SK-N-SH (cell line): ENCODE measurements around the gene ELANE. TPM values are rescaled to one million over a fixed set of nuclear protein-coding genes. Genes with fewer than 3 reads are reported as not detected.

Source experiments
- CTCF ChIA-PET: fragments of 300-600, 350-600 bp; formaldehyde crosslinking; extraction: SDS; loops from one replicate; lab custom pipeline; 2021; lab: Yijun Ruan, JAX
- POLR2A ChIA-PET: fragments of 350-600 bp; sonication (Branson Sonifier 250); formaldehyde crosslinking; extraction: SDS; loops from one replicate; lab custom pipeline; 2020; ENCODE audit warnings: antibody characterized with exemption, inconsistent platforms; lab: Yijun Ruan, JAX
- DNase-seq: peaks from one replicate; pipeline ENCODE4 v3.0.0; 2012
- H2AFZ ChIP-seq: fragments of 200-600 bp; sonication (generic); 2 replicates; pipeline ENCODE4 v1.8.1; 2016; ENCODE audit warnings: antibody characterized with exemption, mild to moderate bottlenecking, low read depth
- H3F3A ChIP-seq: fragments of 200-600 bp; sonication (generic); replicated peaks from 2 replicates; pipeline ENCODE3; 2016; ENCODE audit warnings: antibody characterized with exemption, mild to moderate bottlenecking; ENCODE audit not compliant: insufficient read depth
- H3K27ac ChIP-seq, 2 experiments: fragments of 200-500 bp in 1 of 2; fragments of 200-600 bp in 1 of 2; sonication (Bioruptor generic) in 1 of 2; sonication (generic), shearing (Covaris generic) in 1 of 2; 2 replicates each; pipeline versions ENCODE4 v1.5.1 to v1.6.1; 2014 to 2016; ENCODE audit warnings: low read depth in 2 of 2, inconsistent platforms in 1 of 2, low read length in 1 of 2, mild to moderate bottlenecking in 1 of 2, mixed read lengths in 1 of 2
- H3K27me3 ChIP-seq: fragments of 200-600 bp; sonication (generic), shearing (Covaris generic); 2 replicates; pipeline ENCODE4 v1.6.1; 2016; ENCODE audit warnings: mixed run types; ENCODE audit not compliant: insufficient read depth
- H3K36me3 ChIP-seq, 2 experiments: fragments of 200-500 bp in 1 of 2; fragments of 200-600 bp in 1 of 2; sonication (Bioruptor generic) in 1 of 2; sonication (generic) in 1 of 2; replicated peaks in 1 of 2; 2 replicates each; pipeline versions ENCODE3 to v1.5.1; 2014 to 2016; ENCODE audit warnings: low read length in 1 of 2, mild to moderate bottlenecking in 1 of 2; ENCODE audit not compliant: insufficient read depth in 2 of 2, control insufficient read depth in 1 of 2
- H3K4me1 ChIP-seq, 2 experiments: fragments of 200-500 bp in 1 of 2; fragments of 200-600 bp in 1 of 2; sonication (Bioruptor generic) in 1 of 2; sonication (generic), shearing (Covaris generic) in 1 of 2; 2 replicates each; pipeline versions ENCODE4 v1.5.1 to v1.6.1; 2014 to 2016; ENCODE audit warnings: low read depth in 1 of 2, low read length in 1 of 2, mixed run types in 1 of 2; ENCODE audit not compliant: insufficient read depth in 2 of 2, control insufficient read depth in 1 of 2
- H3K4me2 ChIP-seq: fragments of 200-600 bp; sonication (generic), shearing (Covaris generic); 2 replicates; pipeline ENCODE4 v1.6.1; 2017; ENCODE audit warnings: mixed run types
- H3K4me3 ChIP-seq, 2 experiments: fragments of 200-500 bp in 1 of 2; fragments of 200-600 bp in 1 of 2; sonication (Bioruptor generic) in 1 of 2; sonication (generic), shearing (Covaris generic) in 1 of 2; 2 replicates each; pipeline versions ENCODE4 v1.5.1 to v1.8.1; 2014 to 2016; ENCODE audit warnings: low read depth in 2 of 2, inconsistent platforms in 1 of 2, low read length in 1 of 2, mild to moderate bottlenecking in 1 of 2, mixed read lengths in 1 of 2, moderate library complexity in 1 of 2
- H3K79me2 ChIP-seq: fragments of 200-600 bp; sonication (generic); 2 replicates; pipeline ENCODE4 v1.8.1; 2017; ENCODE audit warnings: mild to moderate bottlenecking; ENCODE audit not compliant: insufficient read depth
- H3K9ac ChIP-seq: fragments of 200-600 bp; sonication (generic); 2 replicates; pipeline ENCODE4 v1.6.1; 2017; ENCODE audit warnings: mixed run types
- H3K9me2 ChIP-seq: fragments of 200-600 bp; sonication (generic); 2 replicates; pipeline ENCODE4 v1.6.1; 2017; ENCODE audit warnings: mixed run types
- H3K9me3 ChIP-seq: fragments of 200-600 bp; sonication (generic); 2 replicates; pipeline ENCODE4 v1.6.1; 2017; ENCODE audit warnings: mixed run types, mild to moderate bottlenecking, moderate library complexity
- H4K20me1 ChIP-seq: fragments of 200-600 bp; sonication (generic); 2 replicates; pipeline ENCODE4 v1.6.1; 2017; ENCODE audit warnings: mild to moderate bottlenecking, mixed run types; ENCODE audit not compliant: insufficient read depth
- EZH2phosphoT487 ChIP-seq: fragments of 200-600 bp; sonication (generic); IDR thresholded peaks from 2 replicates; pipeline ENCODE4 v1.6.1; 2017; ENCODE audit warnings: low read depth, mixed run types, mild to moderate bottlenecking, antibody characterized with exemption, moderate library complexity, borderline replicate concordance
- FOXJ3 ChIP-seq: sonication (generic); formaldehyde crosslinking; IDR thresholded peaks from 2 replicates; pipeline ENCODE4 v1.5.1; 2020; ENCODE audit warnings: mild to moderate bottlenecking, missing genetic modification reagents
- FOXM1 ChIP-seq: IDR thresholded peaks from 2 replicates; pipeline ENCODE4 v1.4.0; 2012; ENCODE audit warnings: low read depth, mild to moderate bottlenecking
- JUND ChIP-seq: IDR thresholded peaks from 2 replicates; pipeline ENCODE4 v1.4.0; 2012
- MEF2A ChIP-seq: IDR thresholded peaks from 2 replicates; pipeline ENCODE4 v1.4.0; 2012; ENCODE audit warnings: low read depth, borderline replicate concordance
- MXI1 ChIP-seq: IDR thresholded peaks from 2 replicates; pipeline ENCODE4 v1.6.1; 2012; ENCODE audit warnings: mild to moderate bottlenecking, low read depth, low read length, improper control_type of control experiment
- NFIC ChIP-seq: IDR thresholded peaks from 2 replicates; pipeline ENCODE4 v1.4.0; 2012; ENCODE audit warnings: borderline replicate concordance
- PBX3 ChIP-seq: IDR thresholded peaks from 2 replicates; pipeline ENCODE4; 2012
- POLR2AphosphoS5 ChIP-seq: IDR thresholded peaks from 2 replicates; pipeline ENCODE4 v1.6.1; 2012; ENCODE audit warnings: low read depth, low read length
- RCOR1 ChIP-seq: fragments of 150-350 bp; IDR thresholded peaks from 2 replicates; pipeline ENCODE4 v1.6.1; 2017; ENCODE audit warnings: antibody characterized with exemption, low read length
- REST ChIP-seq: IDR thresholded peaks from 2 replicates; pipeline ENCODE4 v1.6.1; 2012; ENCODE audit warnings: mild to moderate bottlenecking, low read depth, low read length, moderate library complexity
- RFX5 ChIP-seq: IDR thresholded peaks from 2 replicates; pipeline ENCODE4 v1.6.1; 2012; ENCODE audit warnings: mild to moderate bottlenecking, improper control_type of control experiment, low read length
- SIN3A ChIP-seq: IDR thresholded peaks from 2 replicates; pipeline ENCODE4 v1.6.1; 2012; ENCODE audit warnings: low read depth, mild to moderate bottlenecking, low read length, moderate library complexity, borderline replicate concordance
- SMC3 ChIP-seq: IDR thresholded peaks from 2 replicates; pipeline ENCODE4 v1.6.1; 2012; ENCODE audit warnings: low read depth, low read length, improper control_type of control experiment
- TAF1 ChIP-seq: IDR thresholded peaks from 2 replicates; pipeline ENCODE4 v1.6.1; 2012; ENCODE audit warnings: low read depth, mild to moderate bottlenecking, low read length, moderate library complexity, borderline replicate concordance
- TCF12 ChIP-seq: IDR thresholded peaks from 2 replicates; pipeline ENCODE4 v1.4.0; 2012
- USF2 ChIP-seq: fragments of 150-350 bp; IDR thresholded peaks from 2 replicates; pipeline ENCODE4 v1.6.1; 2017; ENCODE audit warnings: antibody characterized with exemption, low read length, low read depth, borderline replicate concordance
- YY1 ChIP-seq: IDR thresholded peaks from 2 replicates; pipeline ENCODE4 v1.4.0; 2012; ENCODE audit warnings: low read depth, mild to moderate bottlenecking
- WGBS: methylation state at CpG from one replicate; pipeline ENCODE4 v1.1.6; 2017; ENCODE audit warnings: low lambda C conversion rate; 5-methylcytosine and 5-hydroxymethylcytosine counted together
- polyA plus RNA-seq, 3 experiments: library from polyadenylated mRNA; depleted of rRNA; stranded (reverse); fragments of >200 nt; gene quantifications; 2 replicates each; pipeline ENCODE4 v1.2.3, GENCODE V29; 2012

ELANE gene
- polyA plus RNA-seq, 1 of the 3 experiments (the other 2 are of a cell fraction) = not detected

- Histone ChIP-seq H2AFZ (no peak overlapping the region), H3F3A (no peaks in the 10 kb centered on the region), H3K4me2 (no peak overlapping the region), H3K4me3 (no peak overlapping the region), H3K4me1 (peaks cover 0 to 4% of the 10 kb centered on the region in 2 experiments; a peak in 1 of 4 replicates), H3K9me2 (no peaks in the 10 kb centered on the region), H3K79me2 (no peaks in the 10 kb centered on the region), H3K9ac (no peak overlapping the region), H3K36me3 (no peaks in the 10 kb centered on the region), H3K9me3 (no peaks in the 10 kb centered on the region), H3K27ac (no peak overlapping the region), H4K20me1 (no peaks in the 10 kb centered on the region), H3K27me3 (peaks cover 56% of the 10 kb centered on the region)
- ChIA-PET CTCF (interaction anchor here (0.6 to 5.4 kb wide), 19 partner anchors 8 to 386 kb away, joined by 3 to 44 read pairs (median 6); partner anchors contain the start of genes ATP5F1D, KISS1R, MED16 and PRTN3), POLR2A (no interaction called here)
- WGBS = 26% methylated on average over 3 of the region's 40 CpGs
- peak; percentile 61 for DNase-seq
- TF ChIP-seq POLR2AphosphoS5 = no peak
- TF ChIP-seq TCF12 = no peak
- no peak for TF ChIP-seq YY1
- TF ChIP-seq MXI1 = no peak
- TF ChIP-seq FOXM1 = no peak
- TF ChIP-seq FOXJ3 = no peak
- TF ChIP-seq RCOR1 = no peak
- no peak for TF ChIP-seq EZH2phosphoT487
- TF ChIP-seq RFX5 = no peak
- no peak for TF ChIP-seq REST
- TF ChIP-seq PBX3 = no peak
- TF ChIP-seq USF2 = no peak
- TF ChIP-seq TAF1 = no peak
- TF ChIP-seq SIN3A = no peak
- no peak for TF ChIP-seq MEF2A
- TF ChIP-seq NFIC = no peak
- TF ChIP-seq SMC3 = no peak
- no peak for TF ChIP-seq JUND
These were observed 3.5 kb downstream of the ELANE start for GRCh38 chr19:855566-856120.
